MG63 (cell line): ENCODE results near the gene ASPDH. TPM values are rescaled to one million over a fixed set of nuclear protein-coding genes. Genes with fewer than 3 reads are reported as not detected.

Source experiments
- DNase-seq: peaks from one replicate; pipeline ENCODE4 v3.0.0-alpha.2; 2020
- H3K27me3 ChIP-seq: fragments of 250-450 bp; sonication (Bioruptor Pico); 2 replicates; pipeline ENCODE4 v1.5.1; 2020; ENCODE audit warnings: mild to moderate bottlenecking, moderate library complexity
- H3K36me3 ChIP-seq: fragments of 250-450 bp; sonication (Bioruptor Pico); 2 replicates; pipeline ENCODE4 v1.5.1; 2020; ENCODE audit warnings: mild to moderate bottlenecking, moderate library complexity
- H3K4me3 ChIP-seq: fragments of 250-450 bp; sonication (Bioruptor Pico); 2 replicates; pipeline ENCODE4 v1.5.1; 2020; ENCODE audit warnings: mild to moderate bottlenecking, moderate library complexity
- H3K9me3 ChIP-seq: fragments of 250-450 bp; sonication (Bioruptor Pico); 2 replicates; pipeline ENCODE4 v1.5.1; 2020; ENCODE audit warnings: mild to moderate bottlenecking, moderate library complexity
- total RNA-seq: library from RNA; depleted of rRNA; stranded (reverse); fragments of >200 nt; shearing (Covaris generic); gene quantifications from 2 replicates; pipeline ENCODE4 v1.2.3, GENCODE V29; 2014; ENCODE audit warnings: low replicate concordance

Gene ASPDH
- total RNA-seq, 1 experiment from 2014 or later: not detected

DNA sequence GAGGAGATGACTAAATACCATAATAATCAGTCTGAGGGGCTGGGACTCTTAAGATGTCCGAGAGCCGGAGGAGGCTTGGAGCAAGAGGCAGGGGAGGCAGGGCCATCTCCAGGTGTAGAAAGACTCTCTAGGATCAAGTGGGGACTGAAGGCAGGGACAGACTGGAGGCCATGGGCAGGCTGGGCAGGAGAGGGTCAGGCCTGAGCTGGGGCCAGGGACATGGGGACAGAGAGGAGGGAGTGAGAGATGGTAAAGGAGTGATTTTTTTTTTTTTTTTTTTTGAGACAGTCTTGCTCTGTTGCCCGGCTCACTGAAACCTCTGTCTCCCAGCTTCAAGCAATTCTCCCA is 4.9 kb downstream of the ASPDH start:
- no peak for DNase-seq
- H3K4me3 ChIP-seq: no peak overlapping the region
- H3K36me3 ChIP-seq: no peaks in the 10 kb centered on the region
- no peaks in the 10 kb centered on the region for H3K9me3 ChIP-seq
- no peaks in the 10 kb centered on the region for H3K27me3 ChIP-seq

DNA sequence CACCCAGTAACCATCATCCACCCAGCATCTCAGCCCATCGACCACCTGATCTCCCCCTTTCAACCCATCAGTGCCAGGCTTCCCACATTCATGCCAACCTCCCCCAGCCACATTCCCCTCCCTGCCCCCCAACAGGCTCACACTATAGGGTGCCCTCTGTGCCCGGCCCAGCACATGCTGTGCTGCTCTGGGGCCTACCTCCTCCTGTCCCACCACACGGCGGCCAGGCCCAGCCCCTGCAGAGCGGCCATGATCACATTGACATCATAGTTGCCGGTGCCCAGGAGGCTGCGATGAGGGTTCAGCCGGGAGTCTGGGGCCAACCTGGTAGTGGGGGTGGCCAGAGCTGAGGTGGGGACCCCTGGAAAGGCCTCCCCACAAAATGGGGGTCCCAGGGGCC is 6.3 kb downstream of the ASPDH start:
- no peak for DNase-seq
- no peaks in the 10 kb centered on the region for H3K27me3 ChIP-seq
- no peaks in the 10 kb centered on the region for H3K36me3 ChIP-seq
- no peak overlapping the region for H3K4me3 ChIP-seq
- H3K9me3 ChIP-seq: no peaks in the 10 kb centered on the region

DNA sequence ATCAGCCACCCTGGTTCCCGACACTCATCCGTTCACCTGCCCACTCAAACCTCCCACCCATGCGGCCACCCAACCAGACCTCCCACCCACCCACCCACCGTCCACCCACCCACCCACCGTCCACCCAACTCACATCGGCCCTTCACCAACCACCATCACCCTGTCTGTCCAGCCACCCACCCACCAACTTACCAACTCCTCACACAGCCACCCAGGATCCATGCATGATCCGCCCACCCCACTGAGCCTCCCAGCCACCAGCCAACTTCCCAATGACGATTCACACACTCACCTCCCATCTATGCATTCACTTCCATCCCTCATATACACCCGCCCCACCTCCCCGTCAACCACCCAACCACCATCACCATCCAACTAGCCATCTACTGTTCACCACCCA is 7.0 kb downstream of the ASPDH start:
- no peaks in the 10 kb centered on the region for H3K9me3 ChIP-seq
- no peak overlapping the region for H3K4me3 ChIP-seq
- H3K36me3 ChIP-seq: no peaks in the 10 kb centered on the region
- no peaks in the 10 kb centered on the region for H3K27me3 ChIP-seq
- no peak for DNase-seq

DNA sequence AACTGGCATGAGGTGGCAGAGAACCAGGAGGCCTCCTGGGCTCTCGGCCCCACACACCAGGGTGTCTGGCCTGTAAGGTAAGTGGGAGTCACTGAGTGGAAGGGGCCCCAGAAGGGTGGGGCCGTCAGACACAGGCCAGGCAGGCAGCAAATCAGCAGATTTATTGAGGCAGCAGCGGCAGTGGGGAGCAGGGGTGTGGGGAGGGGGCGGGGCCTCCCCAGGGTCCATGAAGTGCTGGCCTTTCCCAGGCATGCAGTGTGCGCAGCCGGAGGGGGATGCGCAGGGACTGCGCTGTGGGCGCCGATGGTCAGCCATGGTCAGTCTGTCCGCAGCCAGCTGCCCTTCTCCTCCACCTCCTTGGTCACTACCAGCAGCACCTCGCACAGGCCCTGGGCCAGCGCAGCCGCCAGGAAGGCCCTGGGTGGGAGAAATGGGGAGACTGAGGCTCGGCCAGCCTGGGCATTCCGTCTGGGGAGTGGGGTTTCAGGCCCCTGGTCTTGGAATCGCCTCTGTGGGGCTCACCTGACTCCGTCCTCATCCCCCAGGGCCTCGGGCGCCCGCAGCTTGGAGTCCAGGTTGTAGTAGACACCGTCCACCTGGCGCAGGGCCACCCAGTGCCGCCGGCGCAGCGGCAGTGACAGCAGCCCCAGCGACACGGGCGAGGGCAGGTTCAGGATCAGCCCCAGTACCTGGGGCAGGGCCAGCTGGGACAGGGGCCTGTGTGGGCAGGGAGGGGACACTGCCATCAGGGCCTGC is 7.7 kb downstream of the ASPDH start:
- no peaks in the 10 kb centered on the region for H3K36me3 ChIP-seq
- no peaks in the 10 kb centered on the region for H3K9me3 ChIP-seq
- no peak overlapping the region for H3K4me3 ChIP-seq
- no peaks in the 10 kb centered on the region for H3K27me3 ChIP-seq
- DNase-seq: no peak

DNA sequence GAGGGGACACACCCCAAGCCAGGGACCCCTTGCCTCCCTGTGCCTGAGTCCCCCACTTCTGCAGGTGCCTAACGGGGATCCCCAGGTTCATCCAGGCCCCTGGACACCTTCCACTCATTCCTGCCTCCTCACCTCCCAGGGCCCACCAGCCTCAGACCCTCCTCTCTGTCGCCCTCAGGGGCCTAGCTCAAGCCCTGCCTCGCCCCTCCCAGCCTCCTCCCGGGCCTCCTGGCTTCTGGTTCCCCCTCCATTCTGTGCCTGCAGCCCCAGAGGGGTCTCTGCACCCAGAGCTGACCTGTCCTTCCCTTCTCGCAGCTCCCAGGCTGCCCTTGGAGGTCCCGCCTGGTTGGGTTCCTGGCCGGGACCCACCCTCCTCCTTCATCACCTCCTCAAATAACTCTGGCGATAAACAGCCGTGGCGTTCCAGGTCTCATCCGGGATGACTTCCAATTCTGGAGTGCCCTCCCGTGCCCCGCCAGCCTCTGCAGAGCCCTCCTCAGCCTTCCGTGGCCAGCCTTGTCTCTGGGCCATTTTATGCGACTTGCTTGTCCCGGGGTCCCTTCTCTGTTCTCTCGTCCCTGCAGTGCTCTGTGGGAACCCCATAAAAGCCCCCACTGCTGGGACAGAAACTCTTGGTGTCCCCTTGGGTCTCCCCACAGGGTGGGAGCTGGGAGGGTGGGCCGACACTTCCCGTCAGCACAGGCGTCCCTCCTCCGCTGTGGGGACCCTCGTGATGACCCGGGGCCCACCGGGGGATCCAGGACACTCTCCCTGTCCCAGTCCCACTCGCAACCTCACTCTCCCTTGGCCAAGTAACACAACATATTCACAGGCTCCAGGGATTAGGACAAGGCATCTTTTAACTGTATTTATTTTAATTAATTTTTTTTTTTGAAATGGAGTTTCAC is 11.9 kb downstream of the ASPDH start:
- Histone ChIP-seq H3K4me3 (no peak overlapping the region), H3K36me3 (no peaks in the 10 kb centered on the region), H3K27me3 (peaks cover 13% of the 10 kb centered on the region), H3K9me3 (no peaks in the 10 kb centered on the region)
- DNase-seq: no peak

DNA sequence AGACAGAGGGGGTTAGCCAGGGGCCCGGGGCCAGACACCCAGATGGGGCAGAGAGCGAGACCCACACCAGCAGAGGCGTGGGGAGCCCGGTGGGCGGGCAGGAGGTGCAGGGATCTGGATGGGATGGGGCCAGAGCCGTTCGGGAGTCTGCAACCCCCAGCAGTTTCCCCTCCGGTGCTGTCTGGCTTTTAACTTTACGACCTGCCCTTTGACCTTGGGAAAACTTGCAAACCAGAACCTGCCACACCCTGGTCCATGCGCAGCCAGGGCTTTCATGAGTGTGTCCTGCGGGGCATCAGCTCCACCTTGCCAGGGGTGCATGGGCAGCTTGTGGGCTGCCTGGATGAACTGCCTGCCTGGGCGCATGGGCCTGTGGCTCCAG is 12.5 kb downstream of the ASPDH start:
- H3K9me3 ChIP-seq: no peaks in the 10 kb centered on the region
- no peaks in the 10 kb centered on the region for H3K36me3 ChIP-seq
- peaks cover 17% of the 10 kb centered on the region for H3K27me3 ChIP-seq
- no peak for DNase-seq
- no peak overlapping the region for H3K4me3 ChIP-seq

DNA sequence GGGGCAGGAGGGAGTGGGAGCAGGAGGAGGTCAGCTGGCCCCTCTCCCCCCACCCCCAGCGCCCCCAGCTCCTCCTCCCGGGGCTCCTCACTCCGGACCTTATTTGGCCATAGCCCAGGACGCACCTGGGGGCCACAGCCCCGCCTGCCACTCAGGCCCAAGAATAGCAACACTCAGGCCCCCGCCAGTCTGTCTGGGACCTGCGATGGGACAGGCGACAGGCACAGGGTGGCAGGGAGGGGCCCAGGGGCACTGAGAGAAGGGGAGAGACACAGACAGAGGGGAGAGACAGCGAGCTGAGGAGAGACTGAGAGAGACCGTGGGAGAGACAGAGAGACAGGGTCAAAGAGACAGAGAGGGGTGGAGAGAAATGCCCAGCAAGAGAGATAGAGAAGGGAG is 13.0 kb downstream of the ASPDH start:
- DNase-seq: no peak
- no peaks in the 10 kb centered on the region for H3K36me3 ChIP-seq
- no peak overlapping the region for H3K4me3 ChIP-seq
- peaks cover 17% of the 10 kb centered on the region for H3K27me3 ChIP-seq
- H3K9me3 ChIP-seq: no peaks in the 10 kb centered on the region

DNA sequence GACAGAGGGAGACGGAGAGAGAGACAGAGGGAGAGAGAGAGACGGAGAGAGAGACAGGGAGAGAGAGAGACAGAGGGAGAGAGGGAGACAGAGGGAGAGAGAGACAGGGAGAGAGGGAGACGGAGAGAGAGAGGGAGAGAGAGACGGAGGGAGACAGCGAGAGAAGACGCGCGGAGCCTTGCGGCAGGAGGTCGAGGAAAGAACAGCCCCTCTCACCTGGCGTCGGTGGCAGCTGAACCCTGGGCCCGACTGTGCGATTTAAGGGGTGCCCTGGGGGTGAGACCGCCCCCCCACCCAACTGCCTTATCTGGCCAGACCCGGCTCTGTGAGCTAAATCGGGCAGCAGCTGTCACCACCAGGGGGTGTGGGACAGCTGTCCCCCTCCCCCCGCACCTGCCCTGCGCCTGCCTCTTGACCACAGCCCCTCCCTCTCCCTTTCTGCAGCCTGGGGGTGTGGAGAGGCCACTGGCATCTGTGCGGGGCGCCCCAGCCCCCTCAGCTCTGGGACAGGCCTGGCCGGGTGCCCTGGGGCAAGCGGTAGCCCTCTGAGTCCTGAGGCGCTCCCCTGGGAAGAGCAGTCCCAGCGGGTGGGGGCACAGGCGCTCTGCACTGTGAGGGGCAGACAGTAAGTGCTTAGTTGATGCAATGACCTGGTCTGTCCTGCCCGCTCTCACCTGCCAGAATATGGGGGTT is 13.5 kb downstream of the ASPDH start:
- Histone ChIP-seq H3K9me3 (no peaks in the 10 kb centered on the region), H3K36me3 (no peaks in the 10 kb centered on the region), H3K27me3 (peaks cover 21% of the 10 kb centered on the region), H3K4me3 (no peak overlapping the region)
- DNase-seq: no peak

DNA sequence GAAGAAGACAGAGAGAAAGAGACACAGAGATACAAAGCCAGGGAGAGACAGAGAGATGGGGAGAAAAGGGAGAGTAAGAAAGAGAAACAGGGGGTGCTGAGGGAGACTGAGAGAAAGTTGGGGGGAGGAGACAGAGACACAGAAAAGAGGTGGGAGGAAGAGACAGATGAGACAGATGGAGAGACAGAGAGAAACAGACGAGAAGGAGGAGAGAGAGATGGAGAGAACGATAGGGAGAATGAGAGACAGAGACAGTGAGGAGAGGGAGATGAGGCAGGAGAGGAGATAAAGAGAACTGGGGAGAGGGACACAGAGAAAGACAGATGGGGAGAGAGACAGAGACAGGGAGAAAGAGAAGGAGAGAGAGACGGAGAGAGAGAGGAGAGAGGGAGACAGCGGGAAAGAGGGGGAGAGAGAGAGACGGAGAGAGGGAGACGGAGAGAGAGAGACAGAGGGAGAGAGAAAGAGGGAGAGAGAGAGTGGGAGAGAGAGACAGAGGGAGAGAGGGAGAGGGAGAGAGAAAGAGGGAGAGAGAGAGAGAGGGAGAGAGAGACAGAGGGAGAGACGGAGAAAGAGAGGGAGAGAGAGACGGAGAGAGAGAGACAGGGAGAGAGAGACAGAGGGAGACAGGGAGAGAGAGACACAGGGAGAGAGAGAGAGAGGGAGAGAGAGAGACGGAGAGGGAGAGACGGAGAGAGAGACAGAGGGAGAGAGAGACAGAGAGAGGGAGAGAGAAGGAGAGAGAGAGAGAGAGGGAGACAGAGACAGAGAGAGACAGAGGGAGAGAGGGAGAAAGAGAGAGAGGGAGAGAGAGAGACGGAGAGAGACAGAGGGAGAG is 15.3 kb downstream of the ASPDH start:
- H3K4me3 ChIP-seq: no peak overlapping the region
- DNase-seq: no peak
- H3K9me3 ChIP-seq: no peaks in the 10 kb centered on the region
- peaks cover 33% of the 10 kb centered on the region for H3K27me3 ChIP-seq
- no peaks in the 10 kb centered on the region for H3K36me3 ChIP-seq

DNA sequence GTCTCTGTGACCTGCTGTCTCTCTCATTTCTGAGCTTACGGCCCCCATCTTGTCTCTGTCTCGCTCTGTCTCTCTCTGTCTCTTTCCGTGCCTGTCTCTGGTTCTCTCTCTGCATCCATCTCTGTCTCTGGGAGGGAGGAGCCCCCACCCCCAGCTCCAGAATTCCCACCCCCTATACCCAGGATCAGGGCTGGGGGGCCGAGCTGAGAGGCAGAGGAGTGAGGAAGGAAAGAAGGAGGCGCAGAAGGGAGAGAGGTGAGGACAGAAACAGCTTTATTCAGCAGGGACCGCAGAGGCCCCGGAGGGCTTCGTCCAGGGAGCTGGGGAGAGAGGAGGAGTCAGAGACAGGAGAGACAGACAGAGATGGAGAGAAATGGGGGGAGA is 16.7 kb downstream of the ASPDH start:
- peaks cover 39% of the 10 kb centered on the region for H3K27me3 ChIP-seq
- H3K4me3 ChIP-seq: no peak overlapping the region
- no peak for DNase-seq
- H3K36me3 ChIP-seq: no peaks in the 10 kb centered on the region
- H3K9me3 ChIP-seq: no peaks in the 10 kb centered on the region

DNA sequence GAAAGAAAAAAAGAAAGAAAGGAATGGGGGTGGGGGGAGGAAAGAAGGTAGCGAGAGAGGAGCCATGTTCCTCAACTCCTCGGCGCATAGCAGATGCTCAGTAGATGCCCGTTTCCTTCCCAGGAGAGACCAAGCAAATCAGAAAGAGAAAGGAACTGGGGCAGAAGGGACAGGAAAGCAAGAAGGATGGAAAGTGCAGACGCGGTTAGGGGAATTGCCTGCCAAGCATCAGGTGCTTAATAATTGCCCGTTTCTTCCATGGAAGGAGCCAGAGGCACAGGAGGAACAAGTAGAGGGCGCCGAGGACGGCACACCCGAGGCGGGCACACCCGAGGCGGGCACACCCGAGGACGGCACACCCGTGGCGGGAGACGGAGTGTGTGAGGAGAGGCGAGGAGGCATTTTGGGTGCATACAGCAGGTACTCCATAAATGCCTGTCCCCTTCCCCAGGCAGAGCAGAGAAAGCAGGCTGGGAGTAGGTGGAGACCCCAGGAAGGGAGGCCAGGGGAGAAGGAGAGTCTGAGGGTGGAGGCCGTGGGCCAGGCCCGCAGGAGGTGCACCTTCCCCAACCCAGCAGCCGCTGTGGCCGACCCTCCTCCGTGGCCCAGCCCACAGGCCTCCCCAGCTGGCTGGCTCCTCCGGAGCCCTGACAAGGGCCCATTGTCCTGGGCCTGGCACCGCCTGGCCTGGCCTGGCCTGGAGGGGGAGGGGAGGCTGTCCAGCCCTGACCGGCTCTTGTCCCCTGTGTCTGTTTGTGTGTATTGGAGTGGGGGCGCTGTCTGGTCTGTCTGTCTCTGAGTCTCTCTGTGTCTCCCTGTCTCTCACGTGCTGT is 17.3 kb downstream of the ASPDH start:
- H3K36me3 ChIP-seq: no peaks in the 10 kb centered on the region
- DNase-seq: no peak
- no peak overlapping the region for H3K4me3 ChIP-seq
- no peaks in the 10 kb centered on the region for H3K9me3 ChIP-seq
- H3K27me3 ChIP-seq: peaks cover 46% of the 10 kb centered on the region

DNA sequence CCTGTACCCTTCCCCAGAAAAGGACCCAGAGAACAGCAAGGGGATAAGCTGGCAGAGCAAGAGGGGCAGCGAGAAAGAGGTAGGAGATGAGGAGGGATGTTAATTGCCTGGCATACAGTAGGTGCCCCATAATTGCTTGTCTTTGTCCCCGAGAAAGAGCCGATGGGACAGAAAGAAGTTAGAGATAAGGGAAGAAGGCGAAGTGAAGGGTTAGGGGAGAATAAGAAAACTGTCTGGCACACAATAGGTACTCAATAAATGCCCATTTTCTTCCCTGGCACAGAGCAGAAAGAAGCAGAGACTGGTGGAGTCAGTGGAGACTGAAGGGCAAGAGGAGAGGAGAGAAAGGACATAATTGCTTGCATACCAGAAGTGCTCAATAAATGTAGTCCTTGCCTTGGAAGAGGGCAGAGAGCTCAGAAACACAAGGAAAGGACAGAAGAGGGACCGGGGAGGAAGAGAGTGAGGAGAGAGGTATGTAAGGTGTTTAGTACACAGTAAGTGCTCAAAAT is 18.6 kb downstream of the ASPDH start:
- Histone ChIP-seq H3K4me3 (no peak overlapping the region), H3K9me3 (no peaks in the 10 kb centered on the region), H3K27me3 (peaks cover 55% of the 10 kb centered on the region), H3K36me3 (no peaks in the 10 kb centered on the region)
- DNase-seq: no peak

DNA sequence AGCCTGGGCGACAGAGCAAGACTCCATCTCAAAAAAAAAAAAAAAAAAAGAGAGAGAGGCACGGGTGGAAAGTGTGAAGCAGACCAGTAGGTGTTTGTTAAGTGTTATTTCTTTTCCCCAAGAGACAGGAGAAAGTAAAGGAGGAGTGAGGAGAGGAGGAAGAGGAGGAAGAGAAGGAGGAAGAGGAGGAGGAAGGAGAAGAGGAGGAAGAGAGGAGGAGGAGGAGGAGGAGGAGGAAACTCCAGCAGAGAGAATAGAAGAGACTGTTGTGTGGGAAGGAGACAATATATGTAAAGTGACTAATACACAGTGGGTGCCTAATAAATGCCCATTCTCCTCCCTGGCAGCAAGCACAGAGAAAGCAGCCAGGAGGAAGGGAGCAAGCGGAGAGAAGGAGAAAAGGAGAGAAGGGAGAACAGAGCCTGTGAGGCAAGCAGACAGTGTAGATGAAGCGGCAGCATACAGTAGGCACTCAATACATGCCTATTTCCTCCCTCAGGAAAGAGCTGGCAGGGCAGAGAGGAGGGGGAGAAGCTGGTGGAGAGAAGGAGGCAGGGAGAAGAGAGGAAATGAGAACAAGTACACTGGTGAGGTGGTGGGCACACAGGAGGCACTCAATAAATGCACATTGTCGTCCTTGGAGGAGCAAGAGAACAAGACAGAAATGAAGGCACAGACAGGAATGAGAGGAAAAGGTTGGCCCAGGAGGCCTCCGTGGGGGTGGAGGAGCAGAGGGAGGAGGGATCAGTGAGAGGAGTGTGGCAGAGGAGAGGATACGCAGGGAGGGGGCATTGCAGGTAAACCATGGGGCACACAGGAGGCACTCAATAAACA is 19.3 kb downstream of the ASPDH start:
- Histone ChIP-seq H3K4me3 (no peak overlapping the region), H3K36me3 (no peaks in the 10 kb centered on the region), H3K9me3 (no peaks in the 10 kb centered on the region), H3K27me3 (peaks cover 57% of the 10 kb centered on the region)
- DNase-seq: no peak

DNA sequence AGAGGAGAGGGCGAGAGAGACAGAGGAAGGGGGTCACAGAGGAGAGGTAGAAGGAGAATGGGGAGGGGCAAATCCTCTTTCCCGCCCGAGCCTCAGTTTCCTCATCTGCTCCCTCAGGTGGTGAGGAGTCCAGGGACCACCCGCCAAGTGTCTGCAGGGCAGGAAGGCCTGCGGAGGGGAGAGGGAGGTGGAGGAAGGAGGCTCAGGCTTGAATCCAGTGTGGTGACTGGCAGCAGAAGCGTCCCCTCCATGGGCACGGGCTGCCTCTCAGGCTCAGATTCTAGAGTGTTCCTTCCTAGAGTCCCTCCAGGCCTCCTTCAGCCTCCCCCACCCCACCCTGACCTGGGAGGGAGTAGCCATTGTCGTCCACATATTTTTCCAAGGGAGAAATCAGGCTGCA is 20.5 kb downstream of the ASPDH start:
- no peak for DNase-seq
- H3K27me3 ChIP-seq: peaks cover 62% of the 10 kb centered on the region
- H3K4me3 ChIP-seq: no peak overlapping the region
- no peaks in the 10 kb centered on the region for H3K9me3 ChIP-seq
- H3K36me3 ChIP-seq: no peaks in the 10 kb centered on the region
